Activated B cell treated with CpG ODN at 0.5 μM for 24 hours (primary cell): ENCODE data around the gene KIF3C. TPM values are rescaled to one million over a fixed set of nuclear protein-coding genes. Genes with fewer than 3 reads are reported as not detected.

ENCODE experiments used
- ATAC-seq: fragments of 200-7000 bp; cut with Tn5 transposase; one replicate; pipeline ENCODE4 v1.10.0; 2021; ENCODE audit warnings: low read depth, mild to moderate bottlenecking, moderate library complexity
- CTCF ChIA-PET: fragments of 350-600 bp; sonication (Branson Sonifier 250); formaldehyde crosslinking; loops from one replicate; lab custom pipeline; 2021; ENCODE audit warnings: antibody characterized with exemption; lab: Charles Lee
- POLR2A ChIA-PET: fragments of 350-600 bp; sonication (Branson Sonifier 250); formaldehyde crosslinking; loops from one replicate; lab custom pipeline; 2021; ENCODE audit warnings: antibody characterized with exemption; lab: Charles Lee
- DNase-seq: peaks from one replicate; pipeline ENCODE4 v3.0.0; 2022
- H3K27ac Mint-ChIP-seq: one replicate; pipeline ENCODE4 v1.8.0; 2020; ENCODE audit warnings: mixed read lengths
- H3K27me3 Mint-ChIP-seq: one replicate; pipeline ENCODE4 v1.8.0; 2021; ENCODE audit warnings: mixed read lengths
- H3K36me3 Mint-ChIP-seq: one replicate; pipeline ENCODE4 v1.8.0; 2021; ENCODE audit warnings: low read depth, mixed read lengths
- H3K4me1 Mint-ChIP-seq: one replicate; pipeline ENCODE4 v1.8.0; 2021; ENCODE audit warnings: mixed read lengths
- H3K4me3 Mint-ChIP-seq: one replicate; pipeline ENCODE4 v1.8.0; 2020; ENCODE audit warnings: mild to moderate bottlenecking, mixed read lengths
- H3K9me3 Mint-ChIP-seq: one replicate; pipeline ENCODE4 v1.8.0; 2020; ENCODE audit warnings: mixed read lengths
- CTCF ChIP-seq: fragments of 200-600 bp; IDR thresholded peaks from one replicate; pipeline ENCODE4 v1.8.0; 2022; ENCODE audit warnings: antibody characterized with exemption, mild to moderate bottlenecking
- intact Hi-C: fragments of 100-400 bp; cut with micrococcal nuclease; formaldehyde crosslinking; loops from one replicate; pipeline ENCODE4 v1.15.1; 2024
- total RNA-seq: library from RNA; stranded (reverse); gene quantifications from 2 replicates; pipeline ENCODE4 v1.2.3, GENCODE V29; 2022

The KIF3C gene
- total RNA-seq, 1 donor from 2014 or later: 1.5 TPM

GRCh38 chr2:25972049-25972823 lies 10.1 kb downstream of the KIF3C start:
- intact Hi-C loops: no loop called here
- H3K4me3 Mint-ChIP-seq: no peak overlapping the region
- CTCF ChIA-PET: interaction anchor here (1.1 kb wide), 1 partner anchor 22 kb away, joined by 3 read pairs; no protein-coding TSS in a partner anchor
- H3K27me3 Mint-ChIP-seq: no peaks in the 10 kb centered on the region
- H3K4me1 Mint-ChIP-seq: no peaks in the 10 kb centered on the region
- TF ChIP-seq CTCF: no peak
- no peaks in the 10 kb centered on the region for H3K36me3 Mint-ChIP-seq
- POLR2A ChIA-PET: no interaction called here
- no peaks in the 10 kb centered on the region for H3K9me3 Mint-ChIP-seq
- no peak for ATAC-seq
- DNase-seq: no peak
- no peak overlapping the region for H3K27ac Mint-ChIP-seq

GRCh38 chr2:25971596-25971995 lies 10.7 kb downstream of the KIF3C start:
- POLR2A ChIA-PET: interaction anchor here (0.6 kb wide), 1 partner anchor 11 kb away, joined by 3 read pairs; no protein-coding TSS in a partner anchor

GRCh38 chr2:25966531-25967270 lies 15.6 kb downstream of the KIF3C start:
- Mint-ChIP-seq H3K36me3 (no peaks in the 10 kb centered on the region), H3K4me3 (no peak overlapping the region), H3K27me3 (no peaks in the 10 kb centered on the region), H3K27ac (no peak overlapping the region), H3K4me1 (peaks cover 2% of the 10 kb centered on the region), H3K9me3 (no peaks in the 10 kb centered on the region)
- ATAC-seq: no peak
- TF ChIP-seq CTCF: no peak
- ChIA-PET CTCF (no interaction called here), POLR2A (no interaction called here)
- no peak for DNase-seq
- intact Hi-C loops: no loop called here

More at GRCh38 chr2:25971596-25971995, 10.7 kb downstream of the KIF3C start:
- Mint-ChIP-seq H3K4me3 (no peak overlapping the region), H3K27me3 (no peaks in the 10 kb centered on the region), H3K4me1 (no peaks in the 10 kb centered on the region), H3K9me3 (no peaks in the 10 kb centered on the region), H3K27ac (no peak overlapping the region), H3K36me3 (no peaks in the 10 kb centered on the region)
- intact Hi-C loops: no loop called here
- CTCF ChIA-PET: interaction anchor here (1.1 kb wide), 1 partner anchor 21 kb away, joined by 3 read pairs; no protein-coding TSS in a partner anchor
- ATAC-seq (no peak), DNase-seq (no peak)
- TF ChIP-seq CTCF: no peak

- Mint-ChIP-seq H3K36me3 (no peaks in the 10 kb centered on the region), H3K4me1 (peaks cover 12% of the 10 kb centered on the region), H3K27ac (no peak overlapping the region), H3K4me3 (no peak overlapping the region), H3K27me3 (no peaks in the 10 kb centered on the region), H3K9me3 (no peaks in the 10 kb centered on the region)
- ChIA-PET POLR2A (no interaction called here), CTCF (no interaction called here)
- no peak for ATAC-seq
- TF ChIP-seq CTCF: no peak
- intact Hi-C loops: no loop called here
- DNase-seq: no peak
These were observed 17.4 kb downstream of the KIF3C start for GRCh38 chr2:25964891-25965290.

- no peaks in the 10 kb centered on the region for H3K36me3 Mint-ChIP-seq
- ATAC-seq (no peak), DNase-seq (no peak)
- intact Hi-C loops: no loop called here
- peaks cover 12% of the 10 kb centered on the region for H3K4me1 Mint-ChIP-seq
- H3K27me3 Mint-ChIP-seq: no peaks in the 10 kb centered on the region
- no peak overlapping the region for H3K27ac Mint-ChIP-seq
- H3K9me3 Mint-ChIP-seq: no peaks in the 10 kb centered on the region
- ChIA-PET CTCF (interaction anchor here (0.8 kb wide), 1 partner anchor 13 kb away, joined by 4 read pairs; no protein-coding TSS in a partner anchor), POLR2A (no interaction called here)
- no peak for TF ChIP-seq CTCF
- H3K4me3 Mint-ChIP-seq: no peak overlapping the region
These were observed 21.4 kb downstream of the KIF3C start for GRCh38 chr2:25960920-25961319.
